Cardiac fibroblast (primary cell): ENCODE results near the gene NLRC5.
"Not testable (repeated sequence)": the region's sequence is repeated elsewhere in the genome, so short reads cannot be mapped to it uniquely, and the experiment has no call there.

Experiments
- DNase-seq, 2 donors: peaks; one replicate each; pipeline versions ENCODE4 v3.0.0 to v3.0.0-alpha.2; 2010; ENCODE audit warnings: low read depth in 2 of 2
- H3K4me3 ChIP-seq, 2 donors: replicated peaks in 1 of 2; 1 replicate in 1 of 2; 2 replicates in 1 of 2; pipeline ENCODE4 v1.5.1; 2011; ENCODE audit warnings: low read depth in 2 of 2, low read length in 2 of 2, mild to moderate bottlenecking in 2 of 2, moderate library complexity in 1 of 2
- TF ChIP-seq, protein P1 (sequence below): IDR thresholded peaks from one replicate; pipeline ENCODE4 v1.5.1; 2011; ENCODE audit warnings: low read depth, mild to moderate bottlenecking, low read length, inconsistent platforms

NLRC5 gene

DNA sequence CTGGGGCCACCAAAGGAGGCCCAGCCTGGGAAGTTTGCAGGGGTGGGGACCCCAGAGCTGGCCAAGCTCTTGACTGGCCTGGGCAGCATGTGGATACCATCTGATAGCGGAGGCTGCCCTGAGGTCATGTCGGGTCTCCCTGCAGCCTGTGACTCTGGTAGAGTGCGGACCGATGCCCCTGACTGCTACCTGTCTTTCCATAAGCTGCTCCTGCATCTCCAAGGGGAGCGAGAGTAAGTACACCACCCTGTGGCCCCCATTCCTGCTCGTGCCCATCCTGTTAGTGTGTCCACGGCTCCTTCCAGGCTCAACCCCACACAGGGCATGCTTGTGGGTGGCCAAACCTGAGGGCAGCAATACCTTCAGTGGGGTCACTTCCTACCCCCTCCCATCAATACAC lies 19.6 kb upstream of the NLRC5 start:
- DNase-seq, result no peak
- TF ChIP-seq, protein P1, sequence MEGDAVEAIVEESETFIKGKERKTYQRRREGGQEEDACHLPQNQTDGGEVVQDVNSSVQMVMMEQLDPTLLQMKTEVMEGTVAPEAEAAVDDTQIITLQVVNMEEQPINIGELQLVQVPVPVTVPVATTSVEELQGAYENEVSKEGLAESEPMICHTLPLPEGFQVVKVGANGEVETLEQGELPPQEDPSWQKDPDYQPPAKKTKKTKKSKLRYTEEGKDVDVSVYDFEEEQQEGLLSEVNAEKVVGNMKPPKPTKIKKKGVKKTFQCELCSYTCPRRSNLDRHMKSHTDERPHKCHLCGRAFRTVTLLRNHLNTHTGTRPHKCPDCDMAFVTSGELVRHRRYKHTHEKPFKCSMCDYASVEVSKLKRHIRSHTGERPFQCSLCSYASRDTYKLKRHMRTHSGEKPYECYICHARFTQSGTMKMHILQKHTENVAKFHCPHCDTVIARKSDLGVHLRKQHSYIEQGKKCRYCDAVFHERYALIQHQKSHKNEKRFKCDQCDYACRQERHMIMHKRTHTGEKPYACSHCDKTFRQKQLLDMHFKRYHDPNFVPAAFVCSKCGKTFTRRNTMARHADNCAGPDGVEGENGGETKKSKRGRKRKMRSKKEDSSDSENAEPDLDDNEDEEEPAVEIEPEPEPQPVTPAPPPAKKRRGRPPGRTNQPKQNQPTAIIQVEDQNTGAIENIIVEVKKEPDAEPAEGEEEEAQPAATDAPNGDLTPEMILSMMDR, result no peak
- H3K4me3 ChIP-seq, result no peak overlapping the region

DNA sequence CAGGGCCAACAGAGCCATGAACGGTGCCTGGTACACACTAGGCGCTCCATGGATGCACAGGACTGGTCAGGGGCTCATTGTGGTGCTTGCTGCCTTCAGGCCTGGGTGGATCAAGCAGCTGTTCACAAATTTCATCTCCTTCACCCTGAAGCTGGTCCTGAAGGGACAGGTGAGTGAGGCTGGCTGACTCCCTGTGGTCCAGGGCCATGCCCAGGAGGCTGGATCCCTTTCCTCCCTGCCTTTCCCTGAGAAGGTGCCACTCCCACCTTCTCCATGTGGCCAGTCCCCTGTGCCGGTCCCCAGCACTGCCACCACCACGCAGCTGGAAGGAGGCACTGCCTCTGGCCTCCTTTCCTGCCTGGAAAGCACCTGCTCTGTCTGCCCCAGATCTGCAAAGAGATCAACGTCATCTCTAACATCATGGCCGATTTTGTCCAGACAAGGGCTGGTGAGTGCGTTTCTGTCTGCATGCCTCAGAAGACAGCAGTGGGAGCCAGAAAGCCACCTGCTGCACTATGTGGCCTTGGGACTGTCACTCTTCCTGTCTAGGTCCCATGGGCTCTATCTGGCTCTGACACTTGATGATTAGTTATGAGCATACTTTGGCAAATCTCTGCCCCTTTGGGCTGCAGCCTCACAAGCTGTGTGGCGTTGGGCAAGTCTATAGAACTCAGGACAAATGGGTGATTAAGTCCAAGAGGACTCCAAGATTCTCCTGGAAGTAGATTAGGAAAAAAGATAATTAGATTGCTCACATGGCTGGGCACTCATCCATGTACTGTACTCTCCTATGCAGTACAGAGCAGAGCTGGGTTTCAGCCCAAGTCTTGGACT lies 18.2 kb upstream of the NLRC5 start:
- TF ChIP-seq, protein P1, result no peak
- DNase-seq, result peak in 1 of 2 donors; percentile 40
- H3K4me3 ChIP-seq, result no peak overlapping the region

DNA sequence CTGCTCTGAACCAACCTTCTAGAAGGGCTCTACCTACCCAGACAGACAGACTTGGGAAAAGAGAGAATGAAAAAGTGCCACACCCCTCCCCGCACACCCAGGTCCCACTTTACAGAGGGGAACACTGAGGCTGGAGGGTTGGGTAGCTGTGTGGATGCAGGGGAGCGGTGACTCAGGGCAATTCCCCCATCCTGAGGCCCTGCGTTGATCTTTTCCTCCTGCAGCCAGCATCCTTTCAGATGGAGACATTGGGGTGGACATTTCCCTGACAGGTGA lies 17.7 kb upstream of the NLRC5 start:
- TF ChIP-seq, protein P1, result no peak
- H3K4me3 ChIP-seq, result no peak overlapping the region
- DNase-seq, result no peak

DNA sequence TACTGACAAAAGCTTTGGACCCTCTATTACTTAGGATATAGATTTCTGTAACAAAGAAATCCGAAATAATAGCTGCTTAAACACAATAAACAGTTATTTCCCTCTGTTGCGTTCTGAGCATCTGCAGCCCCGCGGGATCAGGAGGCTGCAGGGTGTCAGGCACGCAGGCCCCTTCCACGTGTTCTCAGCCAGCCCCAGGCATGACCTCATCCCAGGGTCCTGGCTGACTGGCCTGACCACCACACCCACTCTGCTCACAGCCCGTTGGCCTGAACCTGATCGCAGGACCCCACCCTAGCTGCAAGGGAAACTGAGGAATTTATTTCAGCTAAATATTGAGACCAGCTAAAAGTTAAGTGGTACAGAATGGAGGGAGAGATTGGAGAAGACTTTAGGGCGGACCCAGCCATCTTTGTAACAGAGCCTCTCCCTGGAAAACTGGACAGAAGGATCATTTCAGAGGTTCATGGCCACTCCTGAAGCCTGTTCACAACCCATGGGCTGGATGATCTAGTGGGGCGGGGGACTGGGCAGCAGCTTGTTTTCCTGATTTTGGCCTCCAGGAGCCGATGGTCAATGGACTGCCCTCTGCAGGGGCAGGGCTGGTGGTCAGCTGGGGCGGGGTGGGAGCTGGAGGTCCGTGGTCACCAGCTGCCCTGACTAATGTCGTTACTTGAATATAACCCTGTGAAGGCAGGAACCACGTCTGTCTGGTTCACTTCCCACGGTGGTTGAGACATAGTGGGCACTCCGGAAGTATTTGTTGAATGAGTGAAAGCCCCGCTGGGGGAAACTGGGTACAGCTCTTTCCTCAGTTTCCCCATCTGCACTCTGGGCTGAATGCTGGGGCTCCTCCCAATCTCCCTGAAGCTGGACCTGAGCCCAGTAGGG lies 16.7 kb upstream of the NLRC5 start:
- H3K4me3 ChIP-seq, result no peak overlapping the region
- TF ChIP-seq, protein P1, result no peak
- no peak for DNase-seq

DNA sequence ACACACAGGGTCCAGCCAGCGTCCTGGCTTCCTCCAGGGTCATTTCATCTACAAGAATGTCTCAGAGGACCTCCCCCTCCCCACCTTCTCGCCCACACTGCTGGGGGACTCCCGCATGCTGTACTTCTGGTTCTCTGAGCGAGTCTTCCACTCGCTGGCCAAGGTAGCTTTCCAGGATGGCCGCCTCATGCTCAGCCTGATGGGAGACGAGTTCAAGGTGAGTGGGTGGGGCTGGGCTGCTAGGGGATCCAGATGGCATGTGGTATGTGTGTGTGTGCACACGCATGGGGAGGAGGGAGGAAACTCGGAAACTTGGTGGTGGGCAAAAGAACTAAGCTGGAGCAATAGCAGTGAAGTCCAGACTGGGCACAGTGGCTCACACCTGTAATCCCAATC lies 16.1 kb upstream of the NLRC5 start:
- TF ChIP-seq, protein P1, result no peak

DNA sequence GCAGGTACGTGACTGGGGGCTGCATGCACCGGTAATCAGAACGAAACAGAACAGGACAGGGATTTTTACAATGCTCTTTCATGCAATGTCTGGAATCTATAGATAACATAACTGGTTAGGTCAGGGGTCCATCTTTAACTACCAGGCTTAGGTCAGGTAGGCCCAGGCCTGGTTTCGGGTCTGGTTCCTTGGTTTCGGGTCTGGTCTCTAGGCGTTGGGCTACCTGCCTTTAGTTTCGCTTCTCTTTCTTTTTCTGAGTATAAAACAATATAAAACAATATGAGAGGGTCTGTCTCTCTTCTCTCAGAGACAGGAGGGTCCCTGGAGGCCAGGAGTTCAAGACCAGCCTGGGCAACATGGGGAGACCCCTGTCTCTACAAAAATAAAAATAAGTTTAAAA lies 15.5 kb upstream of the NLRC5 start:
- DNase-seq, H3K4me3 ChIP-seq: not testable (repeated sequence)

More for the DNA sequence above, 16.1 kb upstream of the NLRC5 start:
- no peak overlapping the region for H3K4me3 ChIP-seq
- DNase-seq, result no peak

DNA sequence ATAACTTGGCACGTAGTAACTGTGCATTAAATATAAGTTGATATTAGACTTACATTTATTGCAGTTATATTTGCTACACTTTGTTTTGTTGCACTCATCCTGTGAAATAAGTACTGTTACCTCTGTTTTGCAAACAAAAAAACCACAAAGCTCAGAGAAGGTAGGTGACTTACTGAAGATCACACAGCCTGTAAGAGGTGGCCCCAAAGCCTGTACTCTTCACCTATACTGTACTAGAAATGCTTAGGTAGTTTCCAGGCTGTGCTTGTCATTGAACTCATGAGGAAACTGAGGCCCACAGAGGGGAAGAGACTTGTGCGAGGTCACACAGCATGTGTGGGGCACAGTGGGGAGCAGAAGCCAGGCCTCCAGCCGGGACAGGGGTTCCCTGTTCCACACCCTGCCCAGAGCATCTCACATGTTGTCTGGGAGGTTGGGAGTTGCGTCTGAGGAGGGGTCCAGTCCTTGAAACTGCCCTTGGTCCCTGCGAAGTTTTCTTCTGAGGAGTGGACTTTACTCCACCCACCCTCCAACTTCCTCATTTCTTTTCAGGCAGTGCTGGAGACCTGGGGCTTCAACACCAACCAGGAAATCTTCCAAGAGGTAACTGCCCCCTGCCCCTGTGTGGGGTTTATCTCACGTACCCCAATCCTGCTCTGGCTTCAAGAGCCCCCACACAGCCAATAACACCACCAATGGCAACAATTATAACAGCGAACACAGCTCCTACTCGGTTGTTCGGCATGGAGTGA lies 14.6 kb upstream of the NLRC5 start:
- TF ChIP-seq, protein P1, result no peak
- no peak for DNase-seq
- H3K4me3 ChIP-seq, result no peak overlapping the region
